T-cell (primary cell): ENCODE measurements around the gene SMIM26. TPM values are rescaled to one million over a fixed set of nuclear protein-coding genes. Genes with fewer than 3 reads are reported as not detected.

Experiments used
- ATAC-seq, 4 experiments: fragments of 200-7000 bp in 3 of 4; fragments of 150-1000 bp in 1 of 4; cut with Tn5 transposase; replicated peaks in 1 of 4; 1 replicate in 3 of 4; 2 replicates in 1 of 4; pipeline ENCODE4 v1.10.0; 2021; ENCODE audit warnings: moderate library complexity in 3 of 4, mild to moderate bottlenecking in 2 of 4, moderate number of reproducible peaks in 1 of 4
- CTCF ChIA-PET, 2 donors: fragments of 300-600 bp; sonication (Branson Sonifier 250); formaldehyde crosslinking; loops; one replicate each; lab custom pipeline; 2022; ENCODE audit warnings: antibody characterized with exemption in 2 of 2; lab: Charles Lee
- POLR2A ChIA-PET, 2 donors: fragments of 300-600 bp; sonication (Branson Sonifier 250); formaldehyde crosslinking; loops; one replicate each; lab custom pipeline; 2022; ENCODE audit warnings: antibody characterized with exemption in 2 of 2; lab: Charles Lee
- DNase-seq, 35 experiments: peaks; one replicate each; pipeline versions ENCODE4 v3.0.0 to v3.0.0-alpha.2; 2013 to 2023
- H3K27ac ChIP-seq: one replicate; pipeline ENCODE4 v1.5.1; 2013; ENCODE audit warnings: low read length
- H3K27me3 ChIP-seq, 2 experiments: replicated peaks in 1 of 2; 1 replicate in 1 of 2; 2 replicates in 1 of 2; pipeline versions ENCODE4 v1.6.1 to v1.7.0; 2013; ENCODE audit warnings: low read length in 1 of 2, mixed read lengths in 1 of 2; ENCODE audit not compliant: control insufficient read depth in 2 of 2, insufficient read depth in 2 of 2; ENCODE audit errors: extremely low read depth in 1 of 2
- H3K36me3 ChIP-seq, 2 donors: 1 replicate in 1 of 2; 2 replicates in 1 of 2; pipeline versions ENCODE4 v1.6.1 to v1.7.0; 2013; ENCODE audit warnings: low read length in 1 of 2; ENCODE audit not compliant: control insufficient read depth in 2 of 2, insufficient read depth in 1 of 2; ENCODE audit errors: extremely low read depth in 1 of 2
- H3K4me1 ChIP-seq, 2 experiments: 1 replicate in 1 of 2; 2 replicates in 1 of 2; pipeline versions ENCODE4 v1.6.1 to v1.7.0; 2013; ENCODE audit warnings: low read length in 2 of 2, mixed read lengths in 1 of 2; ENCODE audit not compliant: insufficient read depth in 2 of 2, control insufficient read depth in 1 of 2; ENCODE audit errors: extremely low read depth in 1 of 2
- H3K4me3 ChIP-seq, 2 donors: 1 replicate in 1 of 2; 2 replicates in 1 of 2; pipeline versions ENCODE4 v1.5.1 to v1.7.0; 2013; ENCODE audit warnings: mild to moderate bottlenecking in 2 of 2, low read length in 1 of 2, moderate library complexity in 1 of 2; ENCODE audit not compliant: control insufficient read depth in 1 of 2; ENCODE audit errors: extremely low read depth in 1 of 2
- H3K9me3 ChIP-seq: 2 replicates; pipeline ENCODE4 v1.7.0; 2013
- H3K27ac Mint-ChIP-seq, 2 donors: one replicate each; pipeline ENCODE4 v1.8.0; 2020 to 2021; ENCODE audit warnings: mild to moderate bottlenecking in 2 of 2, mixed read lengths in 2 of 2
- H3K27me3 Mint-ChIP-seq, 2 donors: one replicate each; pipeline ENCODE4 v1.8.0; 2021 to 2022; ENCODE audit warnings: mixed read lengths in 2 of 2
- H3K36me3 Mint-ChIP-seq: one replicate; pipeline ENCODE4 v1.8.0; 2021; ENCODE audit warnings: mixed read lengths
- H3K4me1 Mint-ChIP-seq, 3 donors: one replicate each; pipeline ENCODE4 v1.8.0; 2020 to 2022; ENCODE audit warnings: mixed read lengths in 3 of 3, mild to moderate bottlenecking in 1 of 3
- H3K4me3 Mint-ChIP-seq, 3 donors: one replicate each; pipeline ENCODE4 v1.8.0; 2020 to 2022; ENCODE audit warnings: mild to moderate bottlenecking in 3 of 3, mixed read lengths in 3 of 3, moderate library complexity in 3 of 3
- H3K9me3 Mint-ChIP-seq, 3 donors: one replicate each; pipeline ENCODE4 v1.8.0; 2020 to 2022; ENCODE audit warnings: mixed read lengths in 3 of 3
- WGBS: methylation state at CpG from one replicate; pipeline ENCODE4 v1.1.5; 2013; ENCODE audit warnings: missing lambda C conversion rate; ENCODE audit not compliant: insufficient coverage; 5-methylcytosine and 5-hydroxymethylcytosine counted together
- total RNA-seq, 35 experiments: library from RNA in 6 of 35; stranded (reverse) in 6 of 35; fragments of 120-200 nt in 1 of 35; gene quantifications; one replicate each; pipeline versions ENCODE4 v1.2.1 to v1.2.4 and lab custom pipeline; 2013 to 2026

SMIM26 gene
- total RNA-seq, 5 donors from 2014 or later (not counting 1 experiment from before 2014, with no cell fraction given), result 54.9 to 67.9 (median 63.4) TPM

- H3K4me3 ChIP-seq, result no peak overlapping the region
- H3K27me3 ChIP-seq, result no peaks in the 10 kb centered on the region
- H3K4me1 Mint-ChIP-seq, result no peaks in the 10 kb centered on the region
- CTCF ChIA-PET, result no interaction called here
- POLR2A ChIA-PET, result interaction anchor here in 1 of 2 donors (1.0 kb wide), 1 partner anchor 18 kb away, joined by 3 read pairs; no protein-coding TSS in a partner anchor
- no peaks in the 10 kb centered on the region for H3K27me3 Mint-ChIP-seq
- no peak overlapping the region for H3K4me3 Mint-ChIP-seq
- H3K36me3 ChIP-seq, result peaks cover 30 to 79% of the 10 kb centered on the region in 2 donors
- ATAC-seq (no peak), DNase-seq (no peak)
- H3K4me1 ChIP-seq, result no peaks in the 10 kb centered on the region
- WGBS, result 93% methylated on average over 2 of the region's 2 CpGs
- no peak overlapping the region for H3K27ac Mint-ChIP-seq
- H3K9me3 ChIP-seq, result no peaks in the 10 kb centered on the region
- H3K9me3 Mint-ChIP-seq, result no peaks in the 10 kb centered on the region
- H3K27ac ChIP-seq, result no peak overlapping the region
- H3K36me3 Mint-ChIP-seq, result peaks cover 68% of the 10 kb centered on the region
Measured at GRCh38 chr20:18527836-18528235, 39.4 kb upstream of the SMIM26 start.

DNA sequence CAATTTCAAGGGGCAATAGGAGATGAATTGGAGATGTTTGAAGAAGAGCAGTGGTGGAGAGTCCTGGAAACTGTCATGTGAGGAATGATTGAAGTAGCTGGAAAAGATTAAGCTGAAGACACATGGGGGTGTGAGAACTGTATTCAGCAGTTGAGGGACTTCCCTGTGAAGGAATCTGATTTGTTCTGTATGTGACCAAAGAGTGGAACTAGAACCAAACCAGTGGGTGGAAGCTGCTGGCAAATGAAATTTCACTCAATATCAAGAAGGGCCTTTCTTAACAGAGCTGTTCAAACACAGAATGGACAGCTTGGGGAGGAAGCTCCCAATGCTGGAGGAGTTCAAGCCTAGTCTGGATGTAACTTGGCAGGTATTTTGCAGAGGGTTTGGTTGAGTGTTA lies 38.2 kb upstream of the SMIM26 start:
- POLR2A ChIA-PET, result interaction anchor here (0.5 kb wide), 2 partner anchors 22 to 46 kb away, joined by 5 to 9 read pairs; no protein-coding TSS in a partner anchor
- H3K36me3 Mint-ChIP-seq, result peaks cover 73% of the 10 kb centered on the region
- Histone ChIP-seq H3K27me3 (no peaks in the 10 kb centered on the region), H3K36me3 (peaks cover 30 to 91% of the 10 kb centered on the region in 2 donors), H3K9me3 (no peaks in the 10 kb centered on the region), H3K4me1 (no peaks in the 10 kb centered on the region), H3K4me3 (no peak overlapping the region), H3K27ac (no peak overlapping the region)
- no peaks in the 10 kb centered on the region for H3K4me1 Mint-ChIP-seq
- CTCF ChIA-PET, result interaction anchor here (0.5 to 0.9 kb wide), 2 partner anchors 14 to 111 kb away, joined by 3 read pairs; no protein-coding TSS in a partner anchor
- ATAC-seq, result no peak
- H3K27me3 Mint-ChIP-seq, result no peaks in the 10 kb centered on the region
- H3K27ac Mint-ChIP-seq, result no peak overlapping the region
- no peak for DNase-seq
- H3K4me3 Mint-ChIP-seq, result no peak overlapping the region
- H3K9me3 Mint-ChIP-seq, result no peaks in the 10 kb centered on the region

GRCh38 chr20:18532626-18533025 lies 34.6 kb upstream of the SMIM26 start:
- no peak overlapping the region for H3K27ac Mint-ChIP-seq
- peaks cover 21 to 77% of the 10 kb centered on the region in 2 donors for H3K36me3 ChIP-seq
- H3K27ac ChIP-seq, result no peak overlapping the region
- ChIA-PET POLR2A (no interaction called here), CTCF (no interaction called here)
- 100% methylated on average over 1 of the region's 6 CpGs for WGBS
- no peak for DNase-seq
- no peaks in the 10 kb centered on the region for H3K4me1 Mint-ChIP-seq
- no peaks in the 10 kb centered on the region for H3K27me3 ChIP-seq
- H3K9me3 ChIP-seq, result no peaks in the 10 kb centered on the region
- H3K9me3 Mint-ChIP-seq, result no peaks in the 10 kb centered on the region
- H3K36me3 Mint-ChIP-seq, result peaks cover 73% of the 10 kb centered on the region
- H3K4me3 Mint-ChIP-seq, result no peak overlapping the region
- H3K27me3 Mint-ChIP-seq, result no peaks in the 10 kb centered on the region
- no peaks in the 10 kb centered on the region for H3K4me1 ChIP-seq
- no peak overlapping the region for H3K4me3 ChIP-seq
- ATAC-seq, result no peak

GRCh38 chr20:18533491-18533890 lies 33.7 kb upstream of the SMIM26 start:
- no CpG with 5 or more reads among the region's 1 CpG for WGBS
- H3K4me3 Mint-ChIP-seq, result no peak overlapping the region
- no peak overlapping the region for H3K27ac Mint-ChIP-seq
- peaks cover 18 to 75% of the 10 kb centered on the region in 2 donors for H3K36me3 ChIP-seq
- DNase-seq (no peak), ATAC-seq (no peak)
- H3K9me3 ChIP-seq, result no peaks in the 10 kb centered on the region
- no peaks in the 10 kb centered on the region for H3K27me3 Mint-ChIP-seq
- H3K36me3 Mint-ChIP-seq, result peaks cover 72% of the 10 kb centered on the region
- no peaks in the 10 kb centered on the region for H3K9me3 Mint-ChIP-seq
- no peaks in the 10 kb centered on the region for H3K4me1 ChIP-seq
- H3K4me3 ChIP-seq, result no peak overlapping the region
- H3K4me1 Mint-ChIP-seq, result no peaks in the 10 kb centered on the region
- H3K27ac ChIP-seq, result no peak overlapping the region
- ChIA-PET POLR2A (no interaction called here), CTCF (no interaction called here)
- no peaks in the 10 kb centered on the region for H3K27me3 ChIP-seq

DNA sequence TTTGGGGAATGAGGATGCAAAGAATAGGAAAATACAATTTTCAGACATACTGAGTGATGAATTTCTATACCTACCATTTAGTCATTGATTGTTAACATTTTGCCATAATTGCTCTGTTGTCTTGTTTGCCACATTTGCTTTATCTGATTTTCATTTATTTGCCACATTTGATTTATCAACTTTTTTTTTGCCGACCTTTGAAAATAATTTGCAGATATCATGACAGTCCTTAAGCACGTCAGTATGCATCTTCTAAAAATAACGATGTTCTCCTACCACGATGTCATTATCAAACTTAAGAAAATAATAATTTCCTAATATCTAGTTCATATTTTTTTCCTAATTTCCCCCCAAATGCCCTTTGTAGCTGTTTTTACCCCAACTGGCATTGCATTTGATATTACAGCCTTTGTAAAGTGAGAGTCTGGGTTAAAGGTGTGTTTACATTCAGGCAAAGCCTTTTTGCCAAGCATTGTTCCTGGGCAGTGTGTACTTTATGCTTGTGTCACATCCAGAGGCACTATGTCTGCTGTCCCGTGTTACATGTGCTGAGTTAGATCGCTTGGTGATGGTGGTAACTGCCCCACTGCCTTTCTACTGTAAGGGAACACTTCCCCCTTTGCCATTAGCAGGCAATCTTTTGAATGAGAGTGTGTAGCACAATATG lies 33.1 kb upstream of the SMIM26 start:
- H3K27ac Mint-ChIP-seq, result no peak overlapping the region
- H3K36me3 ChIP-seq, result peaks cover 18 to 71% of the 10 kb centered on the region in 2 donors

GRCh38 chr20:18537651-18538050 lies 29.6 kb upstream of the SMIM26 start:
- Mint-ChIP-seq H3K9me3 (no peaks in the 10 kb centered on the region), H3K36me3 (peaks cover 63% of the 10 kb centered on the region), H3K4me3 (no peak overlapping the region), H3K27me3 (no peaks in the 10 kb centered on the region), H3K4me1 (no peaks in the 10 kb centered on the region), H3K27ac (no peak overlapping the region)
- WGBS, result no CpG with 5 or more reads among the region's 2 CpGs
- DNase-seq, result no peak
- Histone ChIP-seq H3K4me3 (no peak overlapping the region), H3K36me3 (peaks cover 0 to 59% of the 10 kb centered on the region in 2 donors), H3K9me3 (no peaks in the 10 kb centered on the region), H3K27ac (no peak overlapping the region), H3K27me3 (no peaks in the 10 kb centered on the region), H3K4me1 (no peaks in the 10 kb centered on the region)
- POLR2A ChIA-PET, result no interaction called here
- ATAC-seq, result no peak
- CTCF ChIA-PET, result no interaction called here

More for the DNA sequence above, 33.1 kb upstream of the SMIM26 start:
- 92% methylated on average over 3 of the region's 6 CpGs for WGBS
- Histone ChIP-seq H3K27me3 (no peaks in the 10 kb centered on the region), H3K4me3 (no peak overlapping the region), H3K4me1 (no peaks in the 10 kb centered on the region), H3K9me3 (no peaks in the 10 kb centered on the region), H3K27ac (no peak overlapping the region)
- Mint-ChIP-seq H3K4me3 (no peak overlapping the region), H3K4me1 (no peaks in the 10 kb centered on the region), H3K9me3 (no peaks in the 10 kb centered on the region), H3K27me3 (no peaks in the 10 kb centered on the region), H3K36me3 (peaks cover 66% of the 10 kb centered on the region)
- ATAC-seq (no peak), DNase-seq (no peak)
- ChIA-PET CTCF (no interaction called here), POLR2A (no interaction called here)
